Islet of Langerhans (tissue), 1 donor: ENCODE data around the gene CCSER1.
"Not testable (repeated sequence)": the region's sequence is repeated elsewhere in the genome, so short reads cannot be mapped to it uniquely, and the experiment has no call there.

Experiments used
- FAIRE-seq: peaks from one replicate; lab custom pipeline; 2011; peaks lifted over from hg19 to GRCh38; lab: Jason Lieb, UNC

The CCSER1 gene

GRCh38 chr4:90841676-90842075 is 714.5 kb downstream of the CCSER1 start:
- no peak for FAIRE-seq

GRCh38 chr4:90842960-90843359 is 715.8 kb downstream of the CCSER1 start:
- FAIRE-seq, result no peak

- FAIRE-seq, result no peak
Observed at GRCh38 chr4:90844241-90844640, 717.0 kb downstream of the CCSER1 start.

GRCh38 chr4:90845777-90846176 is 718.6 kb downstream of the CCSER1 start:
- no peak for FAIRE-seq

- no peak for FAIRE-seq
Observed at GRCh38 chr4:90852237-90852636, 725.0 kb downstream of the CCSER1 start.

GRCh38 chr4:90855111-90855510 is 727.9 kb downstream of the CCSER1 start:
- no peak for FAIRE-seq

- FAIRE-seq, result no peak
Observed at GRCh38 chr4:90857081-90857820, 730.1 kb downstream of the CCSER1 start.

- FAIRE-seq, result no peak
Observed at GRCh38 chr4:90875791-90876190, 748.6 kb downstream of the CCSER1 start.

- no peak for FAIRE-seq
Observed at GRCh38 chr4:90876296-90876695, 749.1 kb downstream of the CCSER1 start.

GRCh38 chr4:90883519-90883918 is 756.3 kb downstream of the CCSER1 start:
- no peak for FAIRE-seq

GRCh38 chr4:90888571-90888970 is 761.4 kb downstream of the CCSER1 start:
- FAIRE-seq, result no peak

GRCh38 chr4:90889171-90889570 is 762.0 kb downstream of the CCSER1 start:
- FAIRE-seq, result peak; percentile 61

- FAIRE-seq, result not testable (repeated sequence)
Observed at GRCh38 chr4:90903413-90903812, 776.2 kb downstream of the CCSER1 start.

- no peak for FAIRE-seq
Observed at GRCh38 chr4:90904021-90904420, 776.8 kb downstream of the CCSER1 start.

GRCh38 chr4:90906239-90906638 is 779.0 kb downstream of the CCSER1 start:
- FAIRE-seq, result no peak

- not testable (repeated sequence) for FAIRE-seq
Observed at GRCh38 chr4:90911724-90912434, 784.7 kb downstream of the CCSER1 start.

- FAIRE-seq, result no peak
Observed at GRCh38 chr4:90922174-90922573, 795.0 kb downstream of the CCSER1 start.

GRCh38 chr4:90926957-90927356 is 799.8 kb downstream of the CCSER1 start:
- FAIRE-seq, result peak; percentile 13

- FAIRE-seq, result no peak
Observed at GRCh38 chr4:90943311-90943710, 816.1 kb downstream of the CCSER1 start.

- FAIRE-seq, result no peak
Observed at GRCh38 chr4:90946945-90947344, 819.8 kb downstream of the CCSER1 start.

- FAIRE-seq, result no peak
Observed at GRCh38 chr4:90950385-90950841, 823.2 kb downstream of the CCSER1 start.

GRCh38 chr4:90951037-90951436 is 823.8 kb downstream of the CCSER1 start:
- FAIRE-seq, result no peak

- no peak for FAIRE-seq
Observed at GRCh38 chr4:90958256-90958895, 831.2 kb downstream of the CCSER1 start.
